Right atrium auricular region (tissue), 2 donors: ENCODE measurements around the gene UPP2. TPM values are rescaled to one million over a fixed set of nuclear protein-coding genes. Genes with fewer than 3 reads are reported as not detected.

Source experiments
- DNase-seq: peaks from one replicate; pipeline ENCODE4 v3.0.0-alpha.2; 2019; ENCODE audit warnings: low spot score
- H3K27ac ChIP-seq, 2 donors: fragments of 200-600 bp; sonication (generic); 1 replicate in 1 of 2; 2 replicates in 1 of 2; pipeline ENCODE4 v1.5.1; 2016 to 2019
- H3K27me3 ChIP-seq, 2 donors: fragments of 200-600 bp; sonication (generic); one replicate each; pipeline versions ENCODE4 v1.5.1 to v1.6.0; 2017 to 2019
- H3K36me3 ChIP-seq: fragments of 200-600 bp; sonication (generic); one replicate; pipeline ENCODE4 v1.5.1; 2016
- H3K4me1 ChIP-seq, 2 donors: fragments of 200-600 bp; sonication (generic); one replicate each; pipeline versions ENCODE4 v1.5.1 to v1.6.0; 2017 to 2019
- H3K4me3 ChIP-seq, 2 donors: fragments of 200-600 bp; sonication (generic); 1 replicate in 1 of 2; 2 replicates in 1 of 2; pipeline ENCODE4 v1.5.1; 2017 to 2019; ENCODE audit warnings: mild to moderate bottlenecking in 1 of 2, moderate library complexity in 1 of 2
- H3K9me3 ChIP-seq, 2 donors: fragments of 200-600 bp; sonication (generic); one replicate each; pipeline ENCODE4 v1.5.1; 2019
- total RNA-seq, 2 donors: library from RNA; depleted of rRNA; stranded (reverse); fragments of >200 nt; gene quantifications; one replicate each; pipeline ENCODE4 v1.1.0, GENCODE V29; 2016
- TF ChIP-seq, protein P1 (sequence below), 2 donors: fragments of 200-600 bp; sonication (generic); IDR thresholded peaks; one replicate each; pipeline ENCODE4 v1.5.1; 2019; ENCODE audit warnings: antibody characterized with exemption in 2 of 2

UPP2 gene
- not detected for total RNA-seq

- no peaks in the 10 kb centered on the region for H3K36me3 ChIP-seq
These were observed at the start of gene UPP2 for GRCh38 chr2:158101384-158101926. UPP2 (plus strand) TSS chr2:158101876; CDS start chr2:158102064, 188 bp downstream.

GRCh38 chr2:158052761-158053160 lies 48.9 kb upstream of the UPP2 start:
- H3K9me3 ChIP-seq = no peaks in the 10 kb centered on the region
- no peak overlapping the region for H3K27ac ChIP-seq
- TF ChIP-seq, protein P1, sequence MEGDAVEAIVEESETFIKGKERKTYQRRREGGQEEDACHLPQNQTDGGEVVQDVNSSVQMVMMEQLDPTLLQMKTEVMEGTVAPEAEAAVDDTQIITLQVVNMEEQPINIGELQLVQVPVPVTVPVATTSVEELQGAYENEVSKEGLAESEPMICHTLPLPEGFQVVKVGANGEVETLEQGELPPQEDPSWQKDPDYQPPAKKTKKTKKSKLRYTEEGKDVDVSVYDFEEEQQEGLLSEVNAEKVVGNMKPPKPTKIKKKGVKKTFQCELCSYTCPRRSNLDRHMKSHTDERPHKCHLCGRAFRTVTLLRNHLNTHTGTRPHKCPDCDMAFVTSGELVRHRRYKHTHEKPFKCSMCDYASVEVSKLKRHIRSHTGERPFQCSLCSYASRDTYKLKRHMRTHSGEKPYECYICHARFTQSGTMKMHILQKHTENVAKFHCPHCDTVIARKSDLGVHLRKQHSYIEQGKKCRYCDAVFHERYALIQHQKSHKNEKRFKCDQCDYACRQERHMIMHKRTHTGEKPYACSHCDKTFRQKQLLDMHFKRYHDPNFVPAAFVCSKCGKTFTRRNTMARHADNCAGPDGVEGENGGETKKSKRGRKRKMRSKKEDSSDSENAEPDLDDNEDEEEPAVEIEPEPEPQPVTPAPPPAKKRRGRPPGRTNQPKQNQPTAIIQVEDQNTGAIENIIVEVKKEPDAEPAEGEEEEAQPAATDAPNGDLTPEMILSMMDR (IDR thresholded peaks at IDR 0.05) = no peak
- H3K27me3 ChIP-seq = no peaks in the 10 kb centered on the region
- no peaks in the 10 kb centered on the region for H3K36me3 ChIP-seq
- H3K4me1 ChIP-seq = no peaks in the 10 kb centered on the region
- no peak overlapping the region for H3K4me3 ChIP-seq
- DNase-seq = no peak

More at GRCh38 chr2:158101384-158101926, at the start of gene UPP2:
- no peak within 1 kb of the TSS for H3K27ac ChIP-seq
- H3K27me3 ChIP-seq = no peaks in the 10 kb centered on the region
- TF ChIP-seq, protein P1 (IDR thresholded peaks at IDR 0.05) = no peak
- H3K4me1 ChIP-seq = no peaks in the 10 kb centered on the region
- H3K9me3 ChIP-seq = no peaks in the 10 kb centered on the region
- no peak within 1 kb of the TSS for H3K4me3 ChIP-seq
- no peak for DNase-seq

DNA sequence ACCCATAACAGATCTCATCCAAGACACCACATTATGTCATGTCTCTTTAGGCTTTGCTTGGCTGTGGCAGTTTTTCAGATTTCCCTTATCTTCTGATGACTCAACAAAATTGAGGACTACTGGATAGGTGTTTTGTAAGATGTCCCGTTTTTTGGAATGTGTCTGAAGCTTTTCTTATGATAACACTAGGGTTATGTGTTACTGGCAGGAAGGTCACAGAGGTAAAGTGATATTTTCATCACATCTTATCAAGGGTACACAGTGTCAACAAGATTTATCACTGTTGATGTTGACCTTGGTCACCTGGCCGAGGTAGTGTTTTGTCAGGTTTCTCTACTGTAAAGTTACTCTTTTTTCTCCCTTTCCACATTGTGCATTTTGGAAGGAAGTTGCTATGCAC lies 44.8 kb upstream of the UPP2 start:
- DNase-seq = no peak
- no peaks in the 10 kb centered on the region for H3K9me3 ChIP-seq
- H3K4me1 ChIP-seq = no peaks in the 10 kb centered on the region
- no peaks in the 10 kb centered on the region for H3K27me3 ChIP-seq
- TF ChIP-seq, protein P1 (IDR thresholded peaks at IDR 0.05) = no peak
- H3K36me3 ChIP-seq = no peaks in the 10 kb centered on the region
- H3K27ac ChIP-seq = no peak overlapping the region
- no peak overlapping the region for H3K4me3 ChIP-seq

GRCh38 chr2:158060160-158060834 lies 41.4 kb upstream of the UPP2 start:
- no peak for DNase-seq
- Histone ChIP-seq H3K4me1 (no peaks in the 10 kb centered on the region), H3K27ac (no peak overlapping the region), H3K27me3 (no peaks in the 10 kb centered on the region), H3K9me3 (no peaks in the 10 kb centered on the region), H3K4me3 (no peak overlapping the region), H3K36me3 (no peaks in the 10 kb centered on the region)
- TF ChIP-seq, protein P1 (IDR thresholded peaks at IDR 0.05) = no peak

DNA sequence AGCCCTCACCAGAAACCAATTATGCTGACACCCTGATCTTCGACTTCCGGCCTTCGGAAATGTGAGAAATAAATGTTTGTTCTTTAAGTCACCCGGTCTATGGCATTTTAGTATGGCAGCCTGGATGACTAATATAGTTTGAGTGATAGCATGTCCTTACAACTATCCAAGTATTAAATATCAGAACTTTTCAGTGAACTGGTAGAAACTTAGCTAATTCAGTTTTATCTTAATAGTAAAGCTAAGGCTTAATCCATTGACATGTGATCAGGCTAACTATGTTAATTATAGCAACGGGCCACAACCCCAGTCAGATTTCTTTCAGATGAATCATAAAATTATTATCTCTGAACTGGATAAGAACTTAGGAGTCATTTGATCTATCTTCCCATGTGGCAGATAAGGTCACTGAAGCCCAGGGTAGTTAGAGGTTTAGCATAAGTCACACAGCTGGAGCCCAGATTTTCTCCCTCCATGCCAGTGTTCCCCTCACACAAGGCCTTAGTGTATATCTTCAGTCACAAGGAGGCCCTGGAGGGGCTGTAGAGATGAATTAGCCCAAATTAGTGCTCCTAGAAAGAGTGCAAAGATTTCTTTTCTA lies 40.7 kb upstream of the UPP2 start:
- H3K27me3 ChIP-seq = no peaks in the 10 kb centered on the region
- TF ChIP-seq, protein P1 (IDR thresholded peaks at IDR 0.05) = no peak

More for the DNA sequence above, 40.7 kb upstream of the UPP2 start:
- no peak for DNase-seq
- Histone ChIP-seq H3K27ac (no peak overlapping the region), H3K4me3 (no peak overlapping the region), H3K36me3 (no peaks in the 10 kb centered on the region), H3K9me3 (no peaks in the 10 kb centered on the region), H3K4me1 (no peaks in the 10 kb centered on the region)
